ENCODE measurements around the gene TTYH3. TPM values are rescaled to one million over a fixed set of nuclear protein-coding genes. Genes with fewer than 3 reads are reported as not detected.
"Not testable (repeated sequence)": the region's sequence is repeated elsewhere in the genome, so short reads cannot be mapped to it uniquely, and the experiment has no call there.

The TTYH3 gene
- total RNA-seq, 6 experiments from 2014 or later, result 117 to 147 (median 123) TPM

GRCh38 chr7:2692543-2692942, 60.8 kb downstream of the TTYH3 start:
- no peak for DNase-seq
- H3K9me3 Mint-ChIP-seq, result no peaks in the 10 kb centered on the region
- no peak overlapping the region for H3K4me3 Mint-ChIP-seq
- H3K36me3 Mint-ChIP-seq (ENCODE audit: low read depth), result no peaks in the 10 kb centered on the region
- H3K4me1 Mint-ChIP-seq (ENCODE audit: low read depth), result peaks cover 30% of the 10 kb centered on the region
- peaks cover 2% of the 10 kb centered on the region; the same call in 1 of the 2 replicates for H3K27me3 Mint-ChIP-seq (ENCODE audit: insufficient read depth)
- H3K27ac Mint-ChIP-seq, result no peak overlapping the region
- no peak for TF ChIP-seq CTCF (IDR thresholded peaks at IDR 0.05)

GRCh38 chr7:2693420-2694121, 61.8 kb downstream of the TTYH3 start:
- H3K27me3 Mint-ChIP-seq (ENCODE audit: insufficient read depth); H3K36me3 Mint-ChIP-seq (ENCODE audit: low read depth); H3K27ac Mint-ChIP-seq; H3K4me3 Mint-ChIP-seq; H3K9me3 Mint-ChIP-seq; DNase-seq: not testable (repeated sequence)
- H3K4me1 Mint-ChIP-seq (ENCODE audit: low read depth), result peaks cover 27% of the 10 kb centered on the region

- H3K27ac Mint-ChIP-seq; H3K9me3 Mint-ChIP-seq; H3K36me3 Mint-ChIP-seq (ENCODE audit: low read depth); DNase-seq; H3K27me3 Mint-ChIP-seq (ENCODE audit: insufficient read depth); H3K4me3 Mint-ChIP-seq: not testable (repeated sequence)
- peaks cover 22% of the 10 kb centered on the region for H3K4me1 Mint-ChIP-seq (ENCODE audit: low read depth)
Observed at GRCh38 chr7:2694122-2694436, 62.3 kb downstream of the TTYH3 start.

GRCh38 chr7:2698581-2699288, 66.9 kb downstream of the TTYH3 start:
- DNase-seq, result no peak
- Mint-ChIP-seq H3K4me1 (ENCODE audit: low read depth) (no peaks in the 10 kb centered on the region), H3K9me3 (no peaks in the 10 kb centered on the region), H3K27me3 (ENCODE audit: insufficient read depth) (peaks cover 1% of the 10 kb centered on the region; the same call in 1 of the 2 replicates), H3K4me3 (no peak overlapping the region), H3K27ac (no peak overlapping the region), H3K36me3 (ENCODE audit: low read depth) (no peaks in the 10 kb centered on the region)
- TF ChIP-seq CTCF (IDR thresholded peaks at IDR 0.05), result no peak

GRCh38 chr7:2699289-2699620, 67.5 kb downstream of the TTYH3 start:
- Mint-ChIP-seq H3K9me3 (no peaks in the 10 kb centered on the region), H3K36me3 (ENCODE audit: low read depth) (no peaks in the 10 kb centered on the region), H3K4me1 (ENCODE audit: low read depth) (no peaks in the 10 kb centered on the region), H3K4me3 (no peak overlapping the region), H3K27ac (no peak overlapping the region), H3K27me3 (ENCODE audit: insufficient read depth) (peaks cover 1% of the 10 kb centered on the region; the same call in 1 of the 2 replicates)
- TF ChIP-seq CTCF (IDR thresholded peaks at IDR 0.05), result no peak
- DNase-seq, result no peak

- Mint-ChIP-seq H3K4me1 (ENCODE audit: low read depth) (no peaks in the 10 kb centered on the region), H3K27ac (no peak overlapping the region), H3K4me3 (no peak overlapping the region), H3K9me3 (no peaks in the 10 kb centered on the region), H3K36me3 (ENCODE audit: low read depth) (peaks cover 7% of the 10 kb centered on the region), H3K27me3 (ENCODE audit: insufficient read depth) (peaks cover 1% of the 10 kb centered on the region; the same call in 1 of the 2 replicates)
- no peak for TF ChIP-seq CTCF (IDR thresholded peaks at IDR 0.05)
- no peak for DNase-seq
Observed at GRCh38 chr7:2700141-2700850, 68.5 kb downstream of the TTYH3 start.
